Limb (tissue), 2 donors: ENCODE data around the gene PPIE.

Experiments used
- DNase-seq, 2 donors: peaks; one replicate each; pipeline ENCODE4 v3.0.0-alpha.2; 2016; ENCODE audit errors: extremely low spot score in 2 of 2

PPIE gene

GRCh38 chr1:39802496-39803260 is 64.0 kb downstream of the PPIE start:
- DNase-seq: no peak

- no peak for DNase-seq
Observed at GRCh38 chr1:39805385-39805784, 66.7 kb downstream of the PPIE start.

- DNase-seq: no peak
Observed at GRCh38 chr1:39808784-39809517, 70.3 kb downstream of the PPIE start.

DNA sequence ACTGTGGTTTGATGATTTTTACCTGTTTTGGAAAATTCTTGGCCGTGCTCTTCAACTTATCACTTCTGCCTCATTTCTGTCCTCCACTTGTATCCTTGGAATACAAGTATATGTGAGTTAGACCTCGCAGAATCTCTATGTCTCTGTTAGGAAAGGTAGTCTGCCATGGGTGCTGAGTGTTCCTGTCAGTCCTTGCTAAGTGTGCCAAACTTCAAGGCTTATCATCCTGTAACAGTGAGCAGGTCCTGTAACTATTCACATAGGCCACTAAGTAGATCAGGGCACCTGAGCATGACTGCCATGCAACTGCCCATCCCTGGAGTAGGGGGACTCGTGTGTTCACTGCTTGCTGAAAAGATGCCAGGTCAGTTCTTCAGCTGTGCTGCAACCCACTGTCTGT is 74.2 kb downstream of the PPIE start:
- no peak for DNase-seq
